Epidermal melanocyte (primary cell): Measurements from ENCODE around the gene MAGI2.
A peak's percentile ranks its signal among the peaks of the same experiment; 100 is the strongest.

Experiments
- DNase-seq: peaks from one replicate; pipeline ENCODE4 v3.0.0; 2011; ENCODE audit warnings: low spot score; ENCODE audit not compliant: insufficient read length

MAGI2 gene

GRCh38 chr7:78164459-78164858 lies 1289.0 kb downstream of the MAGI2 start:
- no peak for DNase-seq

DNA sequence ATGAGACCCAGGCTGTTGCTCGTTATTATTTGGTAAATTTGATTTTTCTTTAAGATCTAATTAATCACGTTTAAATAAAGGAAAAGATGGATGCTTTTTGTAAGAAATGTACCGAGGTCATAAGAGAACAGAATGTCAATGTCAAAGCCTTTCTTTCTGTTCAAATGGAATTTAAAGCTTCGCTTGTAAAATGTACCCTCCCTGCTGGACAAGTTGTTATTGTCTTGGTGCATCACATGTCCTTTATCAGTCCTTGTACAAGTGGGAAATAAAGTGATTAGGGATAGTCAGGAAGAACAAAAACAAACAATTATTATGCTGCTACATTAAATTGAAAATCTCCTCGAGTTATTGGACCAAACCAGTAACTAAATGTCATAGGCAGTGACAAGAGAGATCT lies 1291.7 kb downstream of the MAGI2 start:
- no peak for DNase-seq

DNA sequence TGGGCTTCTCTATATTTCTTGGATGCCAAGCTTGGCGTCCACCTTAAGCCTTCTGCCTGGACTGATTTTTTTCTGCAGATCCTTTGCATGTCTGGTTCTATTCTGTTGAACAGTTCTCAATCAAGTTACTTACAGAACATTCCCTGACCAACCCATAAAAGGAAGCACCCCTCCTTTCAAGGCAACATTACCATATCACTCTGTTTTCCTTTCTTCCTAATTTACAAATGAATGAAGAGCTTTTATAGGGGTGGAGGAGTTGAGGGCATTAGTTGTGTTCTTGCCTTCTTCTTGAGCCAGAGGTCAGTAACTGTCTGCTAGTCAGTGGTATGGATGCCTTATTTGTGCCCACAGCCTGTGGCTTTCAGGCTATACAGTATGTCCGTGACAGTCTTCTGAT lies 1293.9 kb downstream of the MAGI2 start:
- no peak for DNase-seq

DNA sequence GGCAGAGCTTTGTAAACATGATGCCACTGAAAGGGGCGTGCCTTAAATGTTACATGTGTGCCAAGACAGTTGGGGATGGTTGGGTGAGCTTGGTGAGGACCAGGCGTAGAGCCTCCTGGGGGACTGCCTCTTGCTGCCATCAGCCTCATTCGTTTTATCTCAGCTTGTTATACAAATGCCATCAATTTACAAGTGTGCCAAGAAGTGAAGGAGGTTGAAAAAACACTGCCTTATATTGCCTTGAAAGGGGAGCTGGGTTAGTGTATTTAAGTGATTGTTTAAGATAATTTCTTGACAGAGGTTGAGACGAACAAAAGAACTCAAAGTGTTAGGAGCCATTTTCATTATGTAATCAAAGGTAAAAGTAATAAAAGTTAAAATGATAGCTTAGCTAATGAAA lies 1300.2 kb downstream of the MAGI2 start:
- no peak for DNase-seq

DNA sequence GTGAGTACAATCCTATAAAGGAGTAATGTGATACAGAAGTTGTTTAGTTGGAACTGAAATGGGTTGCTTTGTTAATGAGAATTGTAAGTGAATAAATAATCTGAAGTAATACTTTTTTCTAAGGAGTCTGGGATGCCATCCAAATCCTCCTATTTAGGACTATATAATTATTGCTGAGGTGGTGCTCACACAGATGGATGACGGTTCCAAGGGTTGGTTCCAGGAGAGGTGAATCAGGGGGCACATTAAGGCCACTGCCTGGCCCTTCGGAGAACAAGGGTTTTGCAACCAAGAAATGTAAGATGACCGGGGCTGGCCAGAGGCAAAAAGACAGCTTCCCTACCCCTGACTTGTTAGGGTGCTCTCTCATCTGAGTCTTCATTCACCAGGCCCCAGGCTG lies 1302.2 kb downstream of the MAGI2 start:
- DNase-seq: no peak

DNA sequence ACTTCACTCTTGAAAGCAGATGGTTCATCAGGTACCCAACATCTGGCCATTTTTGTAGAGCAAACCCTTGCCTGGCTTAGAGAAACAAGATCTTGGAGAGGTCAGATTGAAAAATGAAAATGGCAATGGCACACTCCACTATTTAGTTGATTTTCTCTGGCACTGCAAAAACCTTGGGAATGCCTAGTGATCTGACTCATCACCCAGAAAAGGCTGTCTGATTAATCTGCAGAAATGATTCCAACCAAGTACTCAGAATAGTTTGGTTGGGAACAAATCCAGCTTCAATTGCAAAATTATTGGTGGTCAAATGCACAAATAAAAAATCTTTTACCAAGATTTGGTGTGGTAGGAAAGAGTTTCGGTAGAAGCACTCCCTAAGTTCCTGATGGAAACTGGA lies 1303.7 kb downstream of the MAGI2 start:
- no peak for DNase-seq

- no peak for DNase-seq
These were observed 1305.1 kb downstream of the MAGI2 start for GRCh38 chr7:78148166-78148894.

DNA sequence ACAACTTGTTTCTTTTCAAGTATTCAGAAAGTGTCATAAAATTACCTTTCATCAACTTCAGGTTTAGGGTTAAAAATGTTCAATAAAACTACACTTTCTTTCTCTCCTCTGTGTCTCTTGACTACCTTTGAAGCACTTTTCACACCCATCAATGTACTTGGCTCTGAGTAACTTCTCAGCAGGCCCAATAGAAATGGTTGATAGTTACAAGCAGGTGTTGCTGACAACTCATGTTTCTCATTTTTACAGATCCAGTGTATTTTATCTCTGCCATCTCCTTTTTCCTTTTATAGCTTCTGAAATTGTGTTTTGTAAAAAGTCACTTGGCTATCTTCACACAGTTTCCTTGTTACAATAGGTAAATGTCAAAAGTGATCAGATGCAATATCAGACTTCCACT lies 1306.9 kb downstream of the MAGI2 start:
- no peak for DNase-seq

DNA sequence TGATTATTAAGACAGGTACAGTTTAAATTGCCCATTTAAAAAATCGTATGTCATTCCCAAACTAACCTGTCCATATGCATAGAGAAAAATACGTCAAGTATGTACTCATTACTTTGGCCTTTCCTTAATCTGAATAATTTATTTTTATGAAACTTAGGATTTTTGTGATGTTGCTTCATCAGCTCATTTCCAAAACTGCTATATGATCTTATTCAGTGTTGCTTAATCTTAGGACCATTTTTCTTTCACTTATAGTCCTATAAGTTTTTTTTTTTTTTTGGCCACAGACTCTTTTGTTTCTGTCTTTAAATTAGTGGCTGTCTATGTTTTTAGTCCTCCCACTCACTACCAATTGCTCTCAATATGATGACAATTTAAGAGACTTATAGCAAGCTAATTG lies 1309.8 kb downstream of the MAGI2 start:
- no peak for DNase-seq

DNA sequence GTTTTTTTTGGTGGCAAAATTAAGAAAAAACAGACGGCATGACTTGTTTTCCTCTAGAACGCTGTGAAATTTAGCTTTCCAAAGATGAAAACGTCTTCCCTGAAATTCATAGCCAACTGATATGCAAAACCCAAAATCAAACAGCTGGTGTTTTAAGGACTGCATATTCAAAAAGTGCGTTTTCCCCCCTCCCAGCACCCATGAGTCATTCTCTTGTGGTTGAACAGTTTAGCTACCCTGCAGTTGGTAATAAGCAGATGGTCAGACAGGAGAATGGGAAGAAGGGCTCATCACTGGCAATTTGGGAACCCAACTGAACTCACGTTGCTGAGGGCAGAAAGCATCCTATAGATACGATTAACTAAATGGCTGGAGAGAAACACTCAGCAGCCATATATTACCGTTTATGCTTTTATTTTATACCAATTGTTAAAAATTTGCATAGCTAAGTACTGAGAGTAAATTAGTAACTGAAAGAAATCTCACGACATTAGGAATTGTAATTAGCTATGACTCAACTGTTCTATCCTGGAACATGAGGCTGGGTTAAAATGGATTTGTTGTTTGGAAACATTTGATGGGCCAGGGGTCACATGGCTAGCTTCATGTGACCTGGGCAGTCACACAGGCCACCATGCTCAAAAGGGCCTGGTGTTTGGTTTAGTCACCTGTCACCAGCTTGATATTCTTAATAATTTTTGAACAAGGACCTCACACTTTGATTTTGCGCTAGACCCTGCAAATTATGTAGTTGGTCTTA lies 1311.8 kb downstream of the MAGI2 start:
- no peak for DNase-seq

DNA sequence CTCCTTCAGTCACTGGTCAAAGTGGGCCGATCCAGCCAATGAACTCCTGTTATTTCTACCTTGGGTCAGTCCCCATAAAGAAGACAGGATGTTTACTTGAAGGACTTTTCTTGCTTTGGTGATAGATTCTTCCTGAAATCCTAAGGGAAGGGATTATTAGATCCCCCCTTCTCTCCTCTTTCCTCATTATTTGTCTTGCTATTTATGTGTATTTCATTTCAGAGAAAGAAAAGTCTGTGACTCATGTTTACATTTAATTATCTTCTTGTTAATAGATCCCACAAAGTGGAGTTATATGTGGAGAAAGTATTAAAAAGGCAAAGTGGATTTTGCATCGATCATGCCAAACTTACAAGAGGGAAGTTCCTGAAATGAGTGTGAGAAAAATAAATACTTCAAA lies 1313.4 kb downstream of the MAGI2 start:
- no peak for DNase-seq

DNA sequence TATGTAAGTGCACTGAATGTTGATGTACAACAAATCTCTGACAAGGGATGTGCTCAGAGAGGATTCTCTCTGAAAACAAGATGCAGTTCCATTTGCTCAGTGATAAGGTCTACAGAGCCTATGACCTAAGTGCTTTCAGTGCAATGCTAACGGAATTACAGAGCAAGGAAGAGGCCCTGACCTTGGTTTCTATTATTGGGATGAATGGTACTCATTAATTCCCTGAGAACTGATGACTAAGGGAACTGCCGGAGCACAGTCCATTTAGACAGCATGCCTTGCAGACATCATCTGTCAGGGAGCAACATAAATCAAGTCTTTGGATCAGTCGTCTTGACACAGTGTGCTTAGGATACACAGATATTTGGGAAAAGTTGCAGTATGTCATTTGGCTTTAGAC lies 1314.1 kb downstream of the MAGI2 start:
- no peak for DNase-seq

DNA sequence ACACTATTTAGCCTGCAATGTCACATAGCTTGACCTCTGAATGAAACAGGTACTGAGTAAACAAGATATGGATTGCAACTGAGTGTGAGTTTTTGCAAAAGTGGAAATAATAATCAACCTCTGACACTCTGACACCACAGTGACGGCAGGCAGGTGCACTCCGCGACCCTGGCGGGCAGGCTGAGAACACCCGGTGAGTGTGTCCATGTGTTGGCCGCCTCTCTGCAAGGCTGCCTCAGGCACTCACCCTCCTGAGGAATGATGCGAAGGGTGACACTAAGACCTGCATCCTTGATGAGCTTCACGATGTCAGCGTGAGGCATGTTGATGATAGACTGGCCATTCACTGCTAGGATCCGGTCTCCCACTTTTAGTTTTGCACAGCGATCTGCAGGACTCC lies 1318.7 kb downstream of the MAGI2 start:
- no peak for DNase-seq

DNA sequence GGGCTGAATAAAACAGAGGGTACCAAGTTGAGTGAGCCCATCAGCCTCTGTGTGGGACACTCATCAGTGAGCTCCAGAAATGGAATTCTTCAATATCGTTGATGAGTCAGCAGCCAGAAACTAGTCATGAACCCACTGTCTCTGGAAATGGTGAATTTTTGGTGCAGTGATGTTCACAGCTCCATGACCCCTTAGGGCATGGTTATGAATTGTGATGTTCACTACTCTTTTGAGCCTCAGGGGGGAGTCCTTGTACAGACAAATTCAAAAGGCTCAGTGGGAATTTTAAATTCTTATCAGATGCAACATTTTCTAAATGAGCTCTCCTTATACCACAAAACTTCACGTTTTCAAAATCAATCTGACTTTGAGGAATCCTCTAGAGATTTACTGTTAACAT lies 1319.2 kb downstream of the MAGI2 start:
- peak; percentile 32 for DNase-seq

GRCh38 chr7:78130446-78131215 lies 1322.8 kb downstream of the MAGI2 start:
- DNase-seq: no peak

GRCh38 chr7:78129865-78130264 lies 1323.6 kb downstream of the MAGI2 start:
- no peak for DNase-seq

GRCh38 chr7:78127009-78127408 lies 1326.5 kb downstream of the MAGI2 start:
- DNase-seq: no peak

- DNase-seq: no peak
These were observed 1327.6 kb downstream of the MAGI2 start for GRCh38 chr7:78125884-78126283.

DNA sequence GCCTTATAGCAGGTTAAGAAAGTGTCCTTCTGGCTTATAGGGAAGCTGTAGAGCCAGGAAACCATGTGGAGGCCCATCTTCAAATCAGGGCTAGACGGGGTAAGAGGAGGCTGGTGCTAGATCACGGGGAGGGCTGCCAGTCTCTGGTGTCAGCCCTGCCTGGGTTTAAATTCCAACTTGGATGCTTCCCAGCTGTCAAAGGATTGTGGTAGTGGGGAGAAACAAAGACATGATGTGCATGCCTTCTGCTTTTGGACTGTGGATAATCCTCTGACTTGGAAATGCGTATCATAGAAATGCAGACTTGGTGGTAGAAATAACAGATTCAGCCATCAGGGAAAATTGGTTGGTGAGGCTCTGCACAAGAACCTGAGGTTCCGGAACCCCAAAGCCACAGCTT lies 1329.3 kb downstream of the MAGI2 start:
- DNase-seq: no peak

GRCh38 chr7:78121888-78122287 lies 1331.6 kb downstream of the MAGI2 start:
- no peak for DNase-seq

DNA sequence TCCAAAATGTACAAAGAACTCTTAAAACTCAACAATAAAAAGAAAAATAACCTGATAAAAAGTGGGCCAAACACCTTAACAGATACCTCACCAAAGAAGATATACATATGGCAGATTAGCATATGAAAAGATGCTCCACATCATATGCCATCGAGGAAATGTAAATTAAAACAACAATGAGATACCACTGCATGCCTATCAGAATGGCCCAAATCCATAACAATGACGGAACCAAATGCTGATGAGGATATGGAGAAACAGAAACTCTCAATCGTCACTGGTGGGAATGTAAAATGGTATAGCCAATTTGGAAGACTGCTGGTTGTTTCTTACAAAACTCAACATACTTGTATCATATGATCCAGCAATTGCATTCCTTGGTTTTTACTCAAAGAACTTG lies 1335.0 kb downstream of the MAGI2 start:
- DNase-seq: no peak

DNA sequence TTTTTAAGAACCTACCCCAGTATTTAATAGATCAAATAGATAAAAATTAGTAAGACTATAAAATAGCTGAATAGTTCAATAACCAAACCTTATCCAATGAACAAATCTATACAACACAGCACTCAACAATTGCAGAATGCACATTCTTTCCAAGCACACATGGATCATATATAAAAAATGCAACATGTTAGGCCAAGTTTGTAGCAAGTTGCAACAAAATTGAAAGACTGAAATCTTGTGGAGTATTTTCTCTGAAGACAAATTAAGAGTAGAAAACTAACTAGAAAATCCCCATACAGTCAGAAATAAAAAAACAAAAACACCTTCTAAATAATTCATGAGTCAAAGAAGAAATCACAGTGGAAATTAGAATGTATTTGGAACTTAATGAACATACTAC lies 1337.6 kb downstream of the MAGI2 start:
- no peak for DNase-seq
